Brain microvascular endothelial cell (primary cell): ENCODE measurements around the gene LUZP2.
A peak's percentile ranks its signal among the peaks of the same experiment; 100 is the strongest.

Experiments used
- DNase-seq: peaks from one replicate; pipeline ENCODE4 v3.0.0-alpha.2; 2020
- H3K27ac ChIP-seq: fragments of 250-450 bp; sonication (Bioruptor Pico); 2 replicates; pipeline ENCODE4 v1.5.1; 2020; ENCODE audit warnings: mild to moderate bottlenecking, moderate library complexity
- H3K27me3 ChIP-seq: fragments of 250-450 bp; sonication (Bioruptor Pico); replicated peaks from 2 replicates; pipeline ENCODE4 v1.5.1; 2020; ENCODE audit warnings: mild to moderate bottlenecking
- H3K36me3 ChIP-seq: fragments of 250-450 bp; sonication (Bioruptor Pico); replicated peaks from 2 replicates; pipeline ENCODE4 v1.5.1; 2020; ENCODE audit warnings: mild to moderate bottlenecking
- H3K4me3 ChIP-seq: 2 replicates; pipeline ENCODE4 v1.5.1; 2011; ENCODE audit warnings: low read depth, mild to moderate bottlenecking, control low read depth, low read length, moderate library complexity
- CTCF ChIP-seq: IDR thresholded peaks from 2 replicates; pipeline ENCODE4 v1.5.1; 2011; ENCODE audit warnings: low read depth, mild to moderate bottlenecking, moderate library complexity, low read length, control low read depth, inconsistent platforms; ENCODE audit errors: missing control alignments
- in situ Hi-C: cut with HindIII; loops from 2 replicates; pipeline ENCODE4 v1.10.0; 2017; ENCODE audit warnings: low sequenced_read_pairs, low pct_ligation_motif_present

LUZP2 gene

GRCh38 chr11:24511511-24511910, 14.7 kb downstream of the LUZP2 start:
- Histone ChIP-seq H3K27me3 (no peaks in the 10 kb centered on the region), H3K4me3 (no peak overlapping the region), H3K27ac (no peak overlapping the region), H3K36me3 (no peaks in the 10 kb centered on the region)
- no peak for TF ChIP-seq CTCF
- no peak for DNase-seq
- in situ Hi-C loops, result no loop called here

GRCh38 chr11:24513479-24514218, 16.8 kb downstream of the LUZP2 start:
- Histone ChIP-seq H3K27ac (no peak overlapping the region), H3K4me3 (no peak overlapping the region), H3K36me3 (no peaks in the 10 kb centered on the region), H3K27me3 (no peaks in the 10 kb centered on the region)
- no peak for DNase-seq
- TF ChIP-seq CTCF, result no peak
- in situ Hi-C loops, result no loop called here

GRCh38 chr11:24514219-24514594, 17.4 kb downstream of the LUZP2 start:
- Histone ChIP-seq H3K27ac (no peak overlapping the region), H3K36me3 (no peaks in the 10 kb centered on the region), H3K27me3 (no peaks in the 10 kb centered on the region), H3K4me3 (no peak overlapping the region)
- TF ChIP-seq CTCF, result no peak
- in situ Hi-C loops, result no loop called here
- no peak for DNase-seq

- TF ChIP-seq CTCF, result peak; percentile 8
- Histone ChIP-seq H3K27ac (no peak overlapping the region), H3K27me3 (no peaks in the 10 kb centered on the region), H3K4me3 (no peak overlapping the region), H3K36me3 (no peaks in the 10 kb centered on the region)
- DNase-seq, result no peak
- in situ Hi-C loops, result no loop called here
Observed at GRCh38 chr11:24515632-24516031, 18.8 kb downstream of the LUZP2 start.

GRCh38 chr11:24516638-24517037, 19.8 kb downstream of the LUZP2 start:
- H3K27me3 ChIP-seq, result no peaks in the 10 kb centered on the region
- TF ChIP-seq CTCF, result no peak
- DNase-seq, result no peak
- in situ Hi-C loops, result no loop called here
- H3K27ac ChIP-seq, result no peak overlapping the region
- no peak overlapping the region for H3K4me3 ChIP-seq
- H3K36me3 ChIP-seq, result no peaks in the 10 kb centered on the region

- in situ Hi-C loops, result no loop called here
- TF ChIP-seq CTCF, result no peak
- Histone ChIP-seq H3K27ac (no peak overlapping the region), H3K27me3 (no peaks in the 10 kb centered on the region), H3K36me3 (no peaks in the 10 kb centered on the region), H3K4me3 (no peak overlapping the region)
- DNase-seq, result no peak
Observed at GRCh38 chr11:24521601-24522000, 24.7 kb downstream of the LUZP2 start.
